HG03159 (cell line): ENCODE measurements around the gene C12orf60.

ENCODE experiments used
- ATAC-seq: cut with Tn5 transposase; IDR thresholded peaks from one replicate; pipeline ENCODE4 v1.9.1; 2021; ENCODE audit warnings: mild to moderate bottlenecking, moderate library complexity; ENCODE audit not compliant: unreplicated experiment

C12orf60 gene

DNA sequence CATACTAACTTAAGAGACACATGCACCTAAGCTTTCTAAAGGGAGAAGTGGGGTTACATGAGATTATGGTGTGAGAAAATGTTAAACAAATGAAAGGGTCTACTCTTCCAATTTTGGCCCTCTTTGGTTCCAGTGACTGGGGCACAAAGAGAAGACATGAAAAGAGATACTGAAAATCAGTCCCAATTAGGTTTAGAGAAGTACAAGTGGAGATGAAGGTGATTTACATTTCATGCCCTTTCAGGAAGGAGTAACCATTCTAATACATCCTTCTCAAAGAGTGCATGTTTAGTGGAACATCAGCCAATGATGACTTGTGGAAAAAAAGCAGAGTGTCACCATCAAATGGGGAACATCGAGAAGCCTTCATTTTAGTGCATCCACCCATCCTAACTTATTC, 67.8 kb downstream of the C12orf60 start:
- ATAC-seq, result no peak

DNA sequence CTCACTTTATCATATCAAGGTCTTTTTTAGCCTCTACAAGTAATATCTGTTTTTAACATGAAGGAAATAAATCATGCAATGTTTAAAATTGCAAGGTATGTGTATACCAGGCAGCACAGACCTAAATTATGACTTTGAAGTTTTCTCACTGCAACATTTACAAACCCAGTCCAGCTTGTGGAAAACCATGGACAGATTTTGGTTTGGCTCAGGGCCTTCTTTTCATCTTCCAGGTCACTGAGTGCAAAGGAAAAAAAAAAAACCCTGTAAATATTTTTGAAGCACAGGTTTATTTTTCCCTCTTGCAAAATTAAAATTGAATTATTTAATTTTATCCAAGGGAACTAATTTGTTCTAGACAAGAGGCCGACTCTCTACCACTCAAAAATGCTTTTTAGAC, 68.4 kb downstream of the C12orf60 start:
- no peak for ATAC-seq

DNA sequence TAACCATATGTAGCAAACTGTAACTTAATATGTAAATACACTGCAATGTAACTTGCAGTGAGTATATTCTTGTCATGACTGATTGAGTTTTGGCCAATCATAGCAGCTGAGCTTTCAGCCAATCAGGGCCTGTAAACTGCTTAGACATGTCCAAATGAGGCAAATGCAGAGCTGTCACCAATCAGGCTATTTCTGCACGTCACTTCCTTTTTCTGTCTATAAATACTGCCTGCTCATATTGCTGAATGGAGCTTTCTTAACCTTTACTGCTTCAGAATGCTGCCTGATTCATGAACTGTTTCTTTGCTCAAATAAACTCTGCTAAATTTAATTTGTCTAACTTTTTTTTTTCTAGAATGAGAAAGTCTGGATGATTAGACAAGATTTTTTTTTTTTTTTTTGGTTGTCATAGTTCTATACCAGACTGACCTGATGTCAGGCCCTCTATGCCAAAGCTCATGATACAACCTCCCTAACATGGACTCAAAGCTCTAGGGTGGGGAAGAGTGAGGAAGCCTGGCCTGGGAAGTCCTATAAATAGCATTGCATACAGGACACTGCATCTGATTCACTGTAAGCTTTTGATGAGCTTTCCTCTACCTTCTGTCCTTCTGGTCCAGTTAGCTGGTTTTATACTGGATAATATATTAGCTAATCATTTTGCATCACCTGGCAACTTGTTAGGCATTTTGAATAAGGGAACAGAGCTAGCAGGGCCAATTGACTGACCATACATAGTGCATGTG, 70.1 kb downstream of the C12orf60 start:
- no peak for ATAC-seq
